ENCODE data around the gene RNF121.

Gene RNF121

GRCh38 chr11:71997594-71997993, 68.7 kb downstream of the RNF121 start:
- no peak for DNase-seq (ENCODE audit: extremely low spot score)
- ChIA-PET POLR2A (no interaction called here), CTCF (interaction anchor here (0.9 kb wide), 1 partner anchor 20 kb away, joined by 6 read pairs; no protein-coding TSS in a partner anchor)
- TF ChIP-seq CTBP1 (IDR thresholded peaks at IDR 0.05; ENCODE audit: borderline replicate concordance) (no peak), PKNOX1 (IDR thresholded peaks at IDR 0.05) (no peak), TARDBP (IDR thresholded peaks at IDR 0.05) (no peak), SP1 (IDR thresholded peaks at IDR 0.05) (no peak), FOXM1 (IDR thresholded peaks at IDR 0.05; ENCODE audit: borderline replicate concordance) (no peak), SUZ12 (IDR thresholded peaks at IDR 0.05) (no peak), ELF4 (IDR thresholded peaks at IDR 0.05) (no peak), HDGF (IDR thresholded peaks at IDR 0.05; ENCODE audit: borderline replicate concordance) (no peak), ZNF384 (IDR thresholded peaks at IDR 0.05) (no peak), FOXA1 (IDR thresholded peaks at IDR 0.05) (no peak), L3MBTL2 (conservative IDR thresholded peaks at IDR 0.05) (no peak), BHLHE40 (IDR thresholded peaks at IDR 0.05; ENCODE audit: borderline replicate concordance) (no peak), NFRKB (IDR thresholded peaks at IDR 0.05) (no peak), LEF1 (IDR thresholded peaks at IDR 0.05; ENCODE audit: borderline replicate concordance) (no peak), FOXK2 (IDR thresholded peaks at IDR 0.05) (no peak), ARNT (IDR thresholded peaks at IDR 0.05) (no peak)

GRCh38 chr11:71998061-71998460, 69.2 kb downstream of the RNF121 start:
- TF ChIP-seq ELF4 (IDR thresholded peaks at IDR 0.05) (no peak), HDGF (IDR thresholded peaks at IDR 0.05; ENCODE audit: borderline replicate concordance) (no peak), CTBP1 (IDR thresholded peaks at IDR 0.05; ENCODE audit: borderline replicate concordance) (no peak), FOXA1 (IDR thresholded peaks at IDR 0.05) (no peak), ARNT (IDR thresholded peaks at IDR 0.05) (no peak), PKNOX1 (IDR thresholded peaks at IDR 0.05) (no peak), SP1 (IDR thresholded peaks at IDR 0.05) (no peak), ZNF384 (IDR thresholded peaks at IDR 0.05) (no peak), NFRKB (IDR thresholded peaks at IDR 0.05) (no peak), BHLHE40 (IDR thresholded peaks at IDR 0.05; ENCODE audit: borderline replicate concordance) (no peak), L3MBTL2 (conservative IDR thresholded peaks at IDR 0.05) (no peak)
- no peak for DNase-seq (ENCODE audit: extremely low spot score)
- CTCF ChIA-PET = no interaction called here
- POLR2A ChIA-PET = no interaction called here

GRCh38 chr11:71998649-71999310, 69.9 kb downstream of the RNF121 start, which contains the start of gene IL18BP:
IL18BP (plus strand) TSS chr11:71998909; CDS start chr11:71999985, 1,076 bp downstream.
- ChIA-PET CTCF (interaction anchor here (0.5 kb wide), 1 partner anchor 10 kb away, joined by 3 read pairs; no protein-coding TSS in a partner anchor), POLR2A (no interaction called here)
- TF ChIP-seq HDGF (IDR thresholded peaks at IDR 0.05; ENCODE audit: borderline replicate concordance) (no peak), ELF4 (IDR thresholded peaks at IDR 0.05) (no peak), BHLHE40 (IDR thresholded peaks at IDR 0.05; ENCODE audit: borderline replicate concordance) (no peak), FOXK2 (IDR thresholded peaks at IDR 0.05) (no peak), FOXA1 (IDR thresholded peaks at IDR 0.05) (no peak), LEF1 (IDR thresholded peaks at IDR 0.05; ENCODE audit: borderline replicate concordance) (no peak), FOXM1 (IDR thresholded peaks at IDR 0.05; ENCODE audit: borderline replicate concordance) (no peak), SP1 (IDR thresholded peaks at IDR 0.05) (no peak), CTBP1 (IDR thresholded peaks at IDR 0.05; ENCODE audit: borderline replicate concordance) (no peak), NFRKB (IDR thresholded peaks at IDR 0.05) (no peak), ZNF384 (IDR thresholded peaks at IDR 0.05) (no peak), L3MBTL2 (conservative IDR thresholded peaks at IDR 0.05) (no peak), TARDBP (IDR thresholded peaks at IDR 0.05) (no peak), PKNOX1 (IDR thresholded peaks at IDR 0.05) (no peak), SUZ12 (IDR thresholded peaks at IDR 0.05) (no peak), ARNT (IDR thresholded peaks at IDR 0.05) (no peak)
- DNase-seq (ENCODE audit: extremely low spot score) = no peak

GRCh38 chr11:71999362-71999761, 70.5 kb downstream of the RNF121 start:
- CTCF ChIA-PET = no interaction called here
- POLR2A ChIA-PET = no interaction called here
- no peak for DNase-seq (ENCODE audit: extremely low spot score)
- TF ChIP-seq LEF1 (IDR thresholded peaks at IDR 0.05; ENCODE audit: borderline replicate concordance) (no peak), ZNF384 (IDR thresholded peaks at IDR 0.05) (no peak), SP1 (IDR thresholded peaks at IDR 0.05) (no peak), HDGF (IDR thresholded peaks at IDR 0.05; ENCODE audit: borderline replicate concordance) (no peak), ELF4 (IDR thresholded peaks at IDR 0.05) (no peak), L3MBTL2 (conservative IDR thresholded peaks at IDR 0.05) (no peak), ARNT (IDR thresholded peaks at IDR 0.05) (no peak), FOXA1 (IDR thresholded peaks at IDR 0.05) (no peak), CTBP1 (IDR thresholded peaks at IDR 0.05; ENCODE audit: borderline replicate concordance) (no peak), FOXM1 (IDR thresholded peaks at IDR 0.05; ENCODE audit: borderline replicate concordance) (no peak), TARDBP (IDR thresholded peaks at IDR 0.05) (no peak), NFRKB (IDR thresholded peaks at IDR 0.05) (no peak), PKNOX1 (IDR thresholded peaks at IDR 0.05) (no peak)

- POLR2A ChIA-PET = no interaction called here
Observed at GRCh38 chr11:71999798-72000197, 71.0 kb downstream of the RNF121 start.

More at GRCh38 chr11:71999798-72000197, 71.0 kb downstream of the RNF121 start:
- TF ChIP-seq HDGF (IDR thresholded peaks at IDR 0.05; ENCODE audit: borderline replicate concordance) (no peak), BHLHE40 (IDR thresholded peaks at IDR 0.05; ENCODE audit: borderline replicate concordance) (no peak), CTBP1 (IDR thresholded peaks at IDR 0.05; ENCODE audit: borderline replicate concordance) (no peak), TARDBP (IDR thresholded peaks at IDR 0.05) (no peak), ZNF384 (IDR thresholded peaks at IDR 0.05) (no peak), SP1 (IDR thresholded peaks at IDR 0.05) (no peak), ELF4 (IDR thresholded peaks at IDR 0.05) (no peak), LEF1 (IDR thresholded peaks at IDR 0.05; ENCODE audit: borderline replicate concordance) (no peak), FOXM1 (IDR thresholded peaks at IDR 0.05; ENCODE audit: borderline replicate concordance) (no peak), L3MBTL2 (conservative IDR thresholded peaks at IDR 0.05) (no peak), SUZ12 (IDR thresholded peaks at IDR 0.05) (no peak), ARNT (IDR thresholded peaks at IDR 0.05) (no peak), FOXA1 (IDR thresholded peaks at IDR 0.05) (no peak), NFRKB (IDR thresholded peaks at IDR 0.05) (no peak), PKNOX1 (IDR thresholded peaks at IDR 0.05) (no peak), FOXK2 (IDR thresholded peaks at IDR 0.05) (no peak)
- DNase-seq (ENCODE audit: extremely low spot score) = no peak
- CTCF ChIA-PET = no interaction called here

Measured in HEK293T (cell line).